Fibroblast of skin of left biceps (primary cell): ENCODE data around the gene SBF2.

Experiments
- DNase-seq, 2 experiments: peaks; one replicate each; pipeline ENCODE4 v3.0.0-alpha.2; 2013; ENCODE audit warnings: low read depth in 2 of 2

Gene SBF2

GRCh38 chr11:9776203-9776602 lies 517.8 kb downstream of the SBF2 start:
- no peak for DNase-seq

- no peak for DNase-seq
Measured at GRCh38 chr11:9775398-9775779, 518.6 kb downstream of the SBF2 start.

- DNase-seq: peak; percentile 89 to 91
Measured at GRCh38 chr11:9774591-9775397, 519.2 kb downstream of the SBF2 start.

GRCh38 chr11:9774109-9774508 lies 519.9 kb downstream of the SBF2 start:
- no peak for DNase-seq

- DNase-seq: no peak
Measured at GRCh38 chr11:9773524-9773923, 520.5 kb downstream of the SBF2 start.

GRCh38 chr11:9772218-9772617 lies 521.8 kb downstream of the SBF2 start:
- no peak for DNase-seq

- DNase-seq: no peak
Measured at GRCh38 chr11:9771071-9771511, 522.9 kb downstream of the SBF2 start.

GRCh38 chr11:9769621-9770020 lies 524.4 kb downstream of the SBF2 start:
- DNase-seq: no peak

- DNase-seq: peak; percentile 98
Measured at GRCh38 chr11:9765320-9766101, 528.5 kb downstream of the SBF2 start.

- no peak for DNase-seq
Measured at GRCh38 chr11:9763301-9763700, 530.7 kb downstream of the SBF2 start.

GRCh38 chr11:9762531-9762930 lies 531.5 kb downstream of the SBF2 start:
- no peak for DNase-seq

GRCh38 chr11:9761441-9761945 lies 532.5 kb downstream of the SBF2 start:
- no peak for DNase-seq

GRCh38 chr11:9760193-9760575 lies 533.8 kb downstream of the SBF2 start:
- peak; percentile 76 to 77 for DNase-seq

GRCh38 chr11:9759519-9760192 lies 534.4 kb downstream of the SBF2 start:
- DNase-seq: peak; percentile 94

GRCh38 chr11:9758637-9759518 lies 535.1 kb downstream of the SBF2 start:
- DNase-seq: peak in 1 of 2 experiments; percentile 45

- peak in 1 of 2 experiments; percentile 33 for DNase-seq
Measured at GRCh38 chr11:9757809-9758636, 536.0 kb downstream of the SBF2 start.

- no peak for DNase-seq
Measured at GRCh38 chr11:9756878-9757277, 537.1 kb downstream of the SBF2 start.

- DNase-seq: no peak
Measured at GRCh38 chr11:9756461-9756860, 537.6 kb downstream of the SBF2 start.

GRCh38 chr11:9755561-9756185 lies 538.3 kb downstream of the SBF2 start:
- DNase-seq: peak in 1 of 2 experiments; percentile 45

GRCh38 chr11:9754010-9754471 lies 540.0 kb downstream of the SBF2 start:
- DNase-seq: no peak
